ENCODE measurements around the gene CD6.

- no peak for TF ChIP-seq CTCF (IDR thresholded peaks at IDR 0.05; ENCODE audit: insufficient read depth, low read depth, low read length)
- TF ChIP-seq EZH2 (IDR thresholded peaks at IDR 0.05; ENCODE audit: insufficient read depth, low read length) = no peak
These were observed 14.8 kb downstream of the CD6 start for GRCh38 chr11:60985991-60986915.
